Fibroblast of lung (primary cell): ENCODE data around the gene CBR1. TPM values are rescaled to one million over a fixed set of nuclear protein-coding genes. Genes with fewer than 3 reads are reported as not detected.

Source experiments
- DNase-seq, 2 donors: peaks; one replicate each; pipeline versions ENCODE4 v3.0.0 to v3.0.0-alpha.2; 2010; ENCODE audit warnings: low read depth in 2 of 2
- H2AFZ ChIP-seq: 2 replicates; pipeline ENCODE4 v1.5.1; 2012; ENCODE audit warnings: low read length, control low read depth, inconsistent platforms
- H3K27ac ChIP-seq: 2 replicates; pipeline ENCODE4 v1.5.1; 2011; ENCODE audit warnings: low read length, control low read depth; ENCODE audit not compliant: insufficient read depth
- H3K27me3 ChIP-seq: 2 replicates; pipeline ENCODE4 v1.5.1; 2011; ENCODE audit warnings: mild to moderate bottlenecking, low read length; ENCODE audit not compliant: control insufficient read depth, insufficient read depth
- H3K36me3 ChIP-seq: 2 replicates; pipeline ENCODE4 v1.5.1; 2011; ENCODE audit warnings: low read length; ENCODE audit not compliant: control insufficient read depth, insufficient read depth
- H3K4me1 ChIP-seq: 2 replicates; pipeline ENCODE4 v1.5.1; 2011; ENCODE audit warnings: low read length; ENCODE audit not compliant: control insufficient read depth, insufficient read depth; ENCODE audit errors: extremely low read depth
- H3K4me2 ChIP-seq: 2 replicates; pipeline ENCODE4 v1.5.1; 2011; ENCODE audit warnings: low read length, control low read depth; ENCODE audit not compliant: insufficient read depth; ENCODE audit errors: extremely low read depth
- H3K4me3 ChIP-seq, 4 experiments: fragments of 200-600 bp in 1 of 4; sonication (generic) in 1 of 4; replicated peaks in 1 of 4; 2 replicates each; pipeline ENCODE4 v1.5.1; 2011 to 2016; ENCODE audit warnings: low read length in 4 of 4, low read depth in 3 of 4, mild to moderate bottlenecking in 3 of 4, control low read depth in 2 of 4, inconsistent platforms in 1 of 4, mixed read lengths in 1 of 4; ENCODE audit not compliant: insufficient read depth in 1 of 4; ENCODE audit errors: control extremely low read depth in 1 of 4
- H3K79me2 ChIP-seq: 2 replicates; pipeline ENCODE4 v1.5.1; 2012; ENCODE audit warnings: mild to moderate bottlenecking, low read length, inconsistent platforms; ENCODE audit not compliant: control insufficient read depth, insufficient read depth
- H3K9ac ChIP-seq: 2 replicates; pipeline ENCODE4 v1.5.1; 2011; ENCODE audit warnings: mild to moderate bottlenecking, low read length, control low read depth; ENCODE audit not compliant: insufficient read depth
- H3K9me3 ChIP-seq: 2 replicates; pipeline ENCODE4 v1.5.1; 2012; ENCODE audit warnings: low read depth, low read length; ENCODE audit not compliant: control insufficient read depth, insufficient read depth
- H4K20me1 ChIP-seq: 2 replicates; pipeline ENCODE4 v1.5.1; 2011; ENCODE audit warnings: low read length; ENCODE audit not compliant: control insufficient read depth, insufficient read depth; ENCODE audit errors: extremely low read depth
- EZH2 ChIP-seq: IDR thresholded peaks from 2 replicates; pipeline ENCODE4 v1.5.1; 2012; ENCODE audit warnings: low read length, control low read depth, mild to moderate bottlenecking; ENCODE audit errors: missing control alignments
- polyA plus RNA-seq, 2 donors: library from polyadenylated mRNA; depleted of rRNA in 1 of 2; stranded (reverse) in 1 of 2; unstranded in 1 of 2; fragments of >200 nt; gene quantifications; 2 replicates each; pipeline ENCODE4 v1.2.1, GENCODE V29; 2011 to 2012; ENCODE audit warnings: missing spikeins in 1 of 2
- total RNA-seq: library from RNA; depleted of rRNA; stranded (reverse); fragments of >200 nt; gene quantifications from 2 replicates; pipeline ENCODE4 v1.2.1, GENCODE V29; 2014
- TF ChIP-seq, protein P1 (sequence below), 2 donors: IDR thresholded peaks in 1 of 2; conservative IDR thresholded peaks in 1 of 2; 1 replicate in 1 of 2; 2 replicates in 1 of 2; pipeline ENCODE4 v1.5.1; 2011 to 2012; ENCODE audit warnings: low read length in 2 of 2, control low read depth in 1 of 2, inconsistent platforms in 1 of 2, low read depth in 1 of 2, mild to moderate bottlenecking in 1 of 2

CBR1 gene
- total and polyA plus RNA-seq, 2 donors (not counting 1 experiment from before 2014, with no cell fraction given), result 131 to 152 TPM

DNA sequence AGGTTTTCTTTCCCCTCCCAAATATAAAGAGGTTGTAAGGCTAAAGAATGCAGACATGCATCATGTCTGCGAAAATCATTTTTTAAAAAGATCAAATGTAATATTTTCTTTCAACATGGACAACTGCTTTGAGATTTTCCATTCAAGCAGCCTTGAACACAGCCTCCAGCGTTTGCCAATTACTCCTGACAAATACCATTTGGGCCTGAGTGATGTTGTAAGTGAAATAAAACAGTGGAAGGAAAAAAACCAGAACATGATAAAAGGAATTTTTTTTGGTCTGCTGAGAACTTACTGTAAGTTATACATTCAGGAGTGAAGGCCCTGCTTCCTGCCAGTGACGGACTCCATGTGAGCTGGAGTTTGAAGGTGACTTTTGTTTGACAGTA lies 46.7 kb upstream of the CBR1 start:
- H3K4me1 ChIP-seq, result peaks cover 8% of the 10 kb centered on the region
- TF ChIP-seq EZH2, result no peak
- TF ChIP-seq, protein P1, sequence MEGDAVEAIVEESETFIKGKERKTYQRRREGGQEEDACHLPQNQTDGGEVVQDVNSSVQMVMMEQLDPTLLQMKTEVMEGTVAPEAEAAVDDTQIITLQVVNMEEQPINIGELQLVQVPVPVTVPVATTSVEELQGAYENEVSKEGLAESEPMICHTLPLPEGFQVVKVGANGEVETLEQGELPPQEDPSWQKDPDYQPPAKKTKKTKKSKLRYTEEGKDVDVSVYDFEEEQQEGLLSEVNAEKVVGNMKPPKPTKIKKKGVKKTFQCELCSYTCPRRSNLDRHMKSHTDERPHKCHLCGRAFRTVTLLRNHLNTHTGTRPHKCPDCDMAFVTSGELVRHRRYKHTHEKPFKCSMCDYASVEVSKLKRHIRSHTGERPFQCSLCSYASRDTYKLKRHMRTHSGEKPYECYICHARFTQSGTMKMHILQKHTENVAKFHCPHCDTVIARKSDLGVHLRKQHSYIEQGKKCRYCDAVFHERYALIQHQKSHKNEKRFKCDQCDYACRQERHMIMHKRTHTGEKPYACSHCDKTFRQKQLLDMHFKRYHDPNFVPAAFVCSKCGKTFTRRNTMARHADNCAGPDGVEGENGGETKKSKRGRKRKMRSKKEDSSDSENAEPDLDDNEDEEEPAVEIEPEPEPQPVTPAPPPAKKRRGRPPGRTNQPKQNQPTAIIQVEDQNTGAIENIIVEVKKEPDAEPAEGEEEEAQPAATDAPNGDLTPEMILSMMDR (conservative IDR thresholded peaks at IDR 0.05 in 1 of 2, IDR thresholded peaks at IDR 0.05 in 1 of 2; ENCODE audit: low read depth in 1 of 2, low read length in 2 of 2), result no peak
- H3K27me3 ChIP-seq, result no peaks in the 10 kb centered on the region
- no peak overlapping the region for H3K4me3 ChIP-seq
- peak overlapping the region; percentile 1 for H3K4me2 ChIP-seq
- H3K27ac ChIP-seq, result peak overlapping the region; percentile 16
- no peaks in the 10 kb centered on the region for H3K79me2 ChIP-seq
- DNase-seq, result peak in 1 of 2 donors; percentile 34
- no peak overlapping the region for H2AFZ ChIP-seq
- no peaks in the 10 kb centered on the region for H3K36me3 ChIP-seq
- no peaks in the 10 kb centered on the region for H3K9me3 ChIP-seq
- H4K20me1 ChIP-seq, result no peaks in the 10 kb centered on the region
- H3K9ac ChIP-seq, result no peak overlapping the region

DNA sequence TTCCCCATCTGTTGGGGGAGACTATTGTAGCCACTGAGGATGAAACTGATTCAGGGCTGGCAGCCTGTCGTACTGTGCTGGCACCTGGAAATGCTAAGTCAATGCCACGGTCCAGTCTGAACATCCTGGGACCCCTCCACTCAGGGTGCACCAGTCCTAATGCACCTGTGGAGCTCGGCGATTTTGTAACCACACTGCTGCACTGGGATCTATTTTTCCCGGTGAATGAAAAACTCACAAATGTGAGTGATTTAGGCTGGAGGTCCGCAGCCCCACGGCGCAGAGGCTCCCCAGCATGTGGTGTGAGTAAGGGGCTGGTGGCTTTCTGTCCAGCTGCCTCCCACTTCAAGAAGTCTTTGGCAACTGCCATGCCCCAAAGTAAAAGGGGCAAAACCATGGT lies 45.0 kb upstream of the CBR1 start:
- Histone ChIP-seq H2AFZ (no peak overlapping the region), H3K9ac (no peak overlapping the region), H4K20me1 (no peaks in the 10 kb centered on the region), H3K79me2 (no peaks in the 10 kb centered on the region), H3K27ac (no peak overlapping the region), H3K9me3 (no peaks in the 10 kb centered on the region), H3K4me1 (peaks cover 10% of the 10 kb centered on the region), H3K27me3 (no peaks in the 10 kb centered on the region), H3K4me3 (no peak overlapping the region), H3K4me2 (no peak overlapping the region), H3K36me3 (no peaks in the 10 kb centered on the region)
- DNase-seq, result no peak
- TF ChIP-seq, protein P1 (conservative IDR thresholded peaks at IDR 0.05 in 1 of 2, IDR thresholded peaks at IDR 0.05 in 1 of 2; ENCODE audit: low read depth in 1 of 2, low read length in 2 of 2), result no peak
- TF ChIP-seq EZH2, result no peak

DNA sequence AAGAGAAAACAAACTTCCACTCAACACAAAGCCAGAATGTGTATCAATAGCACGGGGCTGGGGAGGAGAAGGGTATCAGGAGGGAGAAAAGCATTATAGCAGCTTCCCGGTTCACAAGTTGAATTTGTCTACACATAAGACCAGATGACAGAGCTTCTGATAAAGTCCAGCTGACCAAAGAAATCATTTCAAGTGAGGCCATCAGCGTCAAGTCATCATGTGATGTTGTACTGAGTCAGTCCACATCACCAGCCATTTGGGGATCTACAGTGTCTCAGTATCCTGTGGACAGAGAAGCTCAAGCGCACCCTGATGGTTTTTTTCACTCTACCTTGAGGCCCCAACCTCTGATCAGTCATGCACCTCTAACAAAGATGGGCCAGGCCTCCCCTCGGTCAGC lies 42.5 kb upstream of the CBR1 start:
- no peak for TF ChIP-seq EZH2
- TF ChIP-seq, protein P1 (conservative IDR thresholded peaks at IDR 0.05 in 1 of 2, IDR thresholded peaks at IDR 0.05 in 1 of 2; ENCODE audit: low read depth in 1 of 2, low read length in 2 of 2), result no peak
- H3K27ac ChIP-seq, result peak overlapping the region; percentile 29
- H3K9ac ChIP-seq, result no peak overlapping the region
- H3K9me3 ChIP-seq, result no peaks in the 10 kb centered on the region
- H3K4me2 ChIP-seq, result no peak overlapping the region
- peak; percentile 21 to 45 for DNase-seq
- no peaks in the 10 kb centered on the region for H3K27me3 ChIP-seq
- no peaks in the 10 kb centered on the region for H3K36me3 ChIP-seq
- no peak overlapping the region for H2AFZ ChIP-seq
- no peaks in the 10 kb centered on the region for H4K20me1 ChIP-seq
- peaks cover 9% of the 10 kb centered on the region for H3K4me1 ChIP-seq
- no peaks in the 10 kb centered on the region for H3K79me2 ChIP-seq
- H3K4me3 ChIP-seq, result no peak overlapping the region
